OCI-LY3 (cell line): ENCODE results near the gene SLC25A48.

Experiments used
- EZH2phosphoT487 ChIP-seq: fragments of 200-600 bp; shearing (Covaris generic); IDR thresholded peaks from 2 replicates; pipeline ENCODE4 v1.6.1; 2018; ENCODE audit warnings: antibody characterized with exemption, mixed run types, low read depth
- TF ChIP-seq, protein P1 (sequence below): fragments of 200-600, 300-600 bp; sonication (generic); IDR thresholded peaks from 2 replicates; pipeline ENCODE4 v1.5.1; 2014; ENCODE audit warnings: antibody characterized with exemption, low read length, low read depth

GRCh38 chr5:135880801-135881200, 46.3 kb downstream of the SLC25A48 start:
- TF ChIP-seq, protein P1, sequence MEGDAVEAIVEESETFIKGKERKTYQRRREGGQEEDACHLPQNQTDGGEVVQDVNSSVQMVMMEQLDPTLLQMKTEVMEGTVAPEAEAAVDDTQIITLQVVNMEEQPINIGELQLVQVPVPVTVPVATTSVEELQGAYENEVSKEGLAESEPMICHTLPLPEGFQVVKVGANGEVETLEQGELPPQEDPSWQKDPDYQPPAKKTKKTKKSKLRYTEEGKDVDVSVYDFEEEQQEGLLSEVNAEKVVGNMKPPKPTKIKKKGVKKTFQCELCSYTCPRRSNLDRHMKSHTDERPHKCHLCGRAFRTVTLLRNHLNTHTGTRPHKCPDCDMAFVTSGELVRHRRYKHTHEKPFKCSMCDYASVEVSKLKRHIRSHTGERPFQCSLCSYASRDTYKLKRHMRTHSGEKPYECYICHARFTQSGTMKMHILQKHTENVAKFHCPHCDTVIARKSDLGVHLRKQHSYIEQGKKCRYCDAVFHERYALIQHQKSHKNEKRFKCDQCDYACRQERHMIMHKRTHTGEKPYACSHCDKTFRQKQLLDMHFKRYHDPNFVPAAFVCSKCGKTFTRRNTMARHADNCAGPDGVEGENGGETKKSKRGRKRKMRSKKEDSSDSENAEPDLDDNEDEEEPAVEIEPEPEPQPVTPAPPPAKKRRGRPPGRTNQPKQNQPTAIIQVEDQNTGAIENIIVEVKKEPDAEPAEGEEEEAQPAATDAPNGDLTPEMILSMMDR = no peak
- TF ChIP-seq EZH2phosphoT487 = no peak
